ENCODE measurements around the gene MAP2K5.

- TF ChIP-seq CTCF (conservative IDR thresholded peaks at IDR 0.05 in 1 of 2, IDR thresholded peaks at IDR 0.05 in 1 of 2; ENCODE audit: extremely low read depth in 1 of 2, insufficient read depth in 1 of 2, low read depth in 1 of 2, low read length in 2 of 2) (no peak), EZH2 (IDR thresholded peaks at IDR 0.05; ENCODE audit: borderline replicate concordance, low read length) (no peak)
These were observed 41.7 kb downstream of the MAP2K5 start for GRCh38 chr15:67584157-67584556.
